OCI-LY1 (cell line): ENCODE results near the gene OR2J3.
"Not testable (repeated sequence)": the region's sequence is repeated elsewhere in the genome, so short reads cannot be mapped to it uniquely, and the experiment has no call there.

Source experiments
- EZH2 ChIP-seq: fragments of 200-600 bp; sonication (generic), shearing (Covaris generic); IDR thresholded peaks from 2 replicates; pipeline ENCODE4 v1.8.0; 2017; ENCODE audit warnings: borderline replicate concordance, mixed run types, mild to moderate bottlenecking, antibody characterized with exemption, low read length, moderate library complexity, mixed read lengths
- TF ChIP-seq, protein P1 (sequence below): fragments of 200-600 bp; sonication (generic), shearing (Covaris generic); IDR thresholded peaks from 2 replicates; pipeline ENCODE4 v1.5.1; 2017; ENCODE audit warnings: mild to moderate bottlenecking, antibody characterized with exemption, low read length, moderate library complexity, mixed read lengths

DNA sequence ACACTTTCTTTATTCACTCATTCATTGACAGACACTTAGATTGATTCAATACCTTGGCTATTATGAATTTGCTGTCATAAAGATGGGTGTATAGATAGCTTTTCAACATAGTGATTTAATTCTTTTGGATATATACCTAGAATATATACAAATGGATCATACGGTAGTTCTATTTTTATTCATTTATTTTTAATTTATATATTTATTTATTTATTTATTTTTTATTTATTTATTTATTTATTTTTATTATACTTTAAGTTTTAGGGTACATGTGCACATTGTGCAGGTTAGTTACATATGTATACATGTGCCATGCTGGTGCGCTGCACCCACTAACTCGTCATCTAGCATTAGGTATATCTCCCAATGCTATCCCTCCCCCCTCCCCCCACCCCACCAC is 7.1 kb downstream of the OR2J3 start:
- TF ChIP-seq, protein P1, sequence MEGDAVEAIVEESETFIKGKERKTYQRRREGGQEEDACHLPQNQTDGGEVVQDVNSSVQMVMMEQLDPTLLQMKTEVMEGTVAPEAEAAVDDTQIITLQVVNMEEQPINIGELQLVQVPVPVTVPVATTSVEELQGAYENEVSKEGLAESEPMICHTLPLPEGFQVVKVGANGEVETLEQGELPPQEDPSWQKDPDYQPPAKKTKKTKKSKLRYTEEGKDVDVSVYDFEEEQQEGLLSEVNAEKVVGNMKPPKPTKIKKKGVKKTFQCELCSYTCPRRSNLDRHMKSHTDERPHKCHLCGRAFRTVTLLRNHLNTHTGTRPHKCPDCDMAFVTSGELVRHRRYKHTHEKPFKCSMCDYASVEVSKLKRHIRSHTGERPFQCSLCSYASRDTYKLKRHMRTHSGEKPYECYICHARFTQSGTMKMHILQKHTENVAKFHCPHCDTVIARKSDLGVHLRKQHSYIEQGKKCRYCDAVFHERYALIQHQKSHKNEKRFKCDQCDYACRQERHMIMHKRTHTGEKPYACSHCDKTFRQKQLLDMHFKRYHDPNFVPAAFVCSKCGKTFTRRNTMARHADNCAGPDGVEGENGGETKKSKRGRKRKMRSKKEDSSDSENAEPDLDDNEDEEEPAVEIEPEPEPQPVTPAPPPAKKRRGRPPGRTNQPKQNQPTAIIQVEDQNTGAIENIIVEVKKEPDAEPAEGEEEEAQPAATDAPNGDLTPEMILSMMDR, result not testable (repeated sequence)
- TF ChIP-seq EZH2, result not testable (repeated sequence)
